Thoracic aorta (tissue), 2 donors: Measurements from ENCODE around the gene SOX6. TPM values are rescaled to one million over a fixed set of nuclear protein-coding genes. Genes with fewer than 3 reads are reported as not detected.

Experiments used
- ATAC-seq: fragments of 150-250 bp; one replicate; pipeline ENCODE4 v1.8.0; 2017; ENCODE audit warnings: low read depth; ENCODE audit not compliant: insufficient number of reproducible peaks, low FRiP score
- DNase-seq: peaks from one replicate; pipeline ENCODE4 v3.0.0-alpha.2; 2020; ENCODE audit warnings: low spot score
- H3K27ac ChIP-seq, 2 donors: fragments of 200-600 bp; sonication (generic); 1 replicate in 1 of 2; 2 replicates in 1 of 2; pipeline ENCODE4 v1.5.1; 2016; ENCODE audit warnings: mild to moderate bottlenecking in 2 of 2, moderate library complexity in 2 of 2
- H3K27me3 ChIP-seq: fragments of 200-600 bp; sonication (generic); replicated peaks from 2 replicates; pipeline ENCODE4 v1.6.0; 2016; ENCODE audit warnings: mild to moderate bottlenecking; ENCODE audit not compliant: insufficient read depth
- H3K36me3 ChIP-seq: fragments of 200-600 bp; sonication (generic); one replicate; pipeline ENCODE4 v1.5.1; 2016
- H3K4me1 ChIP-seq, 2 donors: fragments of 200-600 bp; sonication (generic); 1 replicate in 1 of 2; 2 replicates in 1 of 2; pipeline versions ENCODE4 v1.5.1 to v1.6.0; 2016; ENCODE audit warnings: low read depth in 2 of 2, mild to moderate bottlenecking in 1 of 2; ENCODE audit not compliant: control insufficient read depth in 1 of 2
- H3K4me3 ChIP-seq: fragments of 200-600 bp; sonication (generic); 2 replicates; pipeline ENCODE4 v1.5.1; 2016; ENCODE audit warnings: mild to moderate bottlenecking
- H3K9me3 ChIP-seq: fragments of 200-600 bp; sonication (generic); 2 replicates; pipeline ENCODE4 v1.5.1; 2016
- total RNA-seq, 2 donors: library from RNA; depleted of rRNA; stranded (reverse); fragments of >200 nt; gene quantifications; one replicate each; pipeline versions ENCODE4 v1.1.0 to v1.2.3, GENCODE V29; 2016
- TF ChIP-seq, protein P1 (sequence below): fragments of 200-600 bp; sonication (generic); IDR thresholded peaks from one replicate; pipeline ENCODE4 v1.5.1; 2019; ENCODE audit warnings: antibody characterized with exemption

SOX6 gene
- total RNA-seq, 2 donors from 2014 or later: 0.27 to 0.56 TPM

DNA sequence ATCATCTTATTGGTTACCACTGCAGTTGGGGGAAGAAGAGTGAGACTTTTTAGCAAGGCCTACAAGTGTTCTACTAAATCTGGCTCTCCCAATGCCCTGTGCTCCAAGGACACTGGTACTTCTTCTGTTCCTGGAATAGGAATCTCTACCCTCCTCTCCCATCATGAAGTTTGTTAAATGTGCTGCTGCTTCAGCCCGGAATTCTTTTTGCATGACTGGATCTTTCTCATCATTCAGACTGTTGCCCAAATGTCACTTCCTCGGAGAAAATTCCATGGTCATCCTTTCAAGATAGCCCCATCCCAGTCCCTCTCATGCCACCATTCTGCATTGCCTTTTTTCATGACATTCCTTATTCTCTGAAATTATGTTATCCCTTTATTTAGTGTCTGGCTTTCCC, 400.8 kb downstream of the SOX6 start:
- no peak for DNase-seq
- no peak overlapping the region for H3K4me3 ChIP-seq
- H3K27me3 ChIP-seq: no peaks in the 10 kb centered on the region
- H3K36me3 ChIP-seq: no peaks in the 10 kb centered on the region
- no peaks in the 10 kb centered on the region for H3K9me3 ChIP-seq
- TF ChIP-seq, protein P1, sequence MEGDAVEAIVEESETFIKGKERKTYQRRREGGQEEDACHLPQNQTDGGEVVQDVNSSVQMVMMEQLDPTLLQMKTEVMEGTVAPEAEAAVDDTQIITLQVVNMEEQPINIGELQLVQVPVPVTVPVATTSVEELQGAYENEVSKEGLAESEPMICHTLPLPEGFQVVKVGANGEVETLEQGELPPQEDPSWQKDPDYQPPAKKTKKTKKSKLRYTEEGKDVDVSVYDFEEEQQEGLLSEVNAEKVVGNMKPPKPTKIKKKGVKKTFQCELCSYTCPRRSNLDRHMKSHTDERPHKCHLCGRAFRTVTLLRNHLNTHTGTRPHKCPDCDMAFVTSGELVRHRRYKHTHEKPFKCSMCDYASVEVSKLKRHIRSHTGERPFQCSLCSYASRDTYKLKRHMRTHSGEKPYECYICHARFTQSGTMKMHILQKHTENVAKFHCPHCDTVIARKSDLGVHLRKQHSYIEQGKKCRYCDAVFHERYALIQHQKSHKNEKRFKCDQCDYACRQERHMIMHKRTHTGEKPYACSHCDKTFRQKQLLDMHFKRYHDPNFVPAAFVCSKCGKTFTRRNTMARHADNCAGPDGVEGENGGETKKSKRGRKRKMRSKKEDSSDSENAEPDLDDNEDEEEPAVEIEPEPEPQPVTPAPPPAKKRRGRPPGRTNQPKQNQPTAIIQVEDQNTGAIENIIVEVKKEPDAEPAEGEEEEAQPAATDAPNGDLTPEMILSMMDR: no peak
- no peak overlapping the region for H3K27ac ChIP-seq
- no peak for ATAC-seq
- no peaks in the 10 kb centered on the region for H3K4me1 ChIP-seq

DNA sequence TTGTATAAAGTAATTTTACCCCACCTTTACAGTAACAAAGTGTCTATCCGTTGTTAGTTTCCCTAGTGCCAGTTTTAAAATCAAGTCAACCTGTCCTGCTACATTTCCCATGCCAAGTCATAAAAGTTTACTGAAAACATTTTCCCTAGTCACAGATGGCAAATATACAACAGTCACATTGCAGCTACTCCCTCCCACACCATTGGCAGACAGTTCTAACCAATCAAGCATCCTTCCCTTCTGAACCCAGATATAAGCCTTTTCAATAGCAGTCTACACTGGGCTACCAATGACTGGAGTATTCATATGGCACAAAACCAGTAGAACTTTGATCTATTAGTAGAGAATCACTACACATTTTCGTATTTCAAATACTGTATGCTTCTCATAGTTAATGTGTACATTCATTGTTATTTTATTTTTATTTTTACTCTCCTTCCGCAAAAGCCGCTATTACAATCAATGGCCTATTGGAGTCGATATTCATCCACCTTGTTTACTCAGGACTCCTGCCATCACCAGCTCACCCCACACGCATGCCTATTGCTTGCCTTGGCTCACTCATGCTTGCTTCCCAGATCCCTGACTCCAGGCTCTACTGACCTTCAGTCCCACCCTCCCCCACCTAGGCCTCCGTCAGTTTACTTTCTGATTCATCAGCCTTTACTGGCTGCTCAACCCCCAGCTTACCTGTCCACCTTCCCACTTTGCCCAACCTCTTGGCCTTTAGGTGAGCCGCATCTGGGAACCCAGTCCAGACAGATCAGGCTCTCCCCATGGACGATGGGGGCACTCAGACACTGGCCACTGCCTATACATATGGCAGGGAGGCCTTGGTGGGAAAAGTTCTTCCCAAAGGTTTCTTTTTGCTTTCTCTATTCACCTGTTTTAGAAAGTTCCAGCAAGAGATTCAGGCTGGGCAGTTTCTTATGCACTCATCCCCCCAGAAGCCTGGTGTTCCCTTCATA, 408.4 kb downstream of the SOX6 start:
- H3K4me3 ChIP-seq: no peak overlapping the region
- no peak for ATAC-seq

DNA sequence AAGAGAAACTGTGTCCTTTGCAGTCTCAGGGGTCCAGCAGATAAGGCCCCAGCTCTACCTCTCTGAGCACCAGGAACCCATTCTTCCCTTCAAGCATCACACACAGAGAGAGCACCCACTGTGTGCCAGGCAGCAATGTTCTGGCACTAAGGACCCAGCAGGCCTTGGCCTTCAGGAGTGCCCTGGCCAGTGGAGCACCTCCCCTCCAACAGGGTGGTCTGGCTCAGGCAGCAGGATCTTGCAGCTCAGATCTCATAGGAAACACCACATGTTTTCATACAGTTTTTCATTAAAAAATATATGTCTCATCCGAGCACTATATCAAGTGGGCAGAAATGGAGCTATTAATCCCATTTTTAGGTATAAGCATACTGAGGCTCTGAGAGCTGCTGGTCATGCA, 410.6 kb downstream of the SOX6 start:
- no peak for DNase-seq
- no peak overlapping the region for H3K27ac ChIP-seq
- TF ChIP-seq, protein P1: no peak

More for the DNA sequence above, 408.4 kb downstream of the SOX6 start:
- Histone ChIP-seq H3K9me3 (peaks cover 7% of the 10 kb centered on the region), H3K36me3 (no peaks in the 10 kb centered on the region), H3K4me1 (no peaks in the 10 kb centered on the region), H3K27me3 (no peaks in the 10 kb centered on the region), H3K27ac (no peak overlapping the region)
- DNase-seq: no peak
- TF ChIP-seq, protein P1: no peak

DNA sequence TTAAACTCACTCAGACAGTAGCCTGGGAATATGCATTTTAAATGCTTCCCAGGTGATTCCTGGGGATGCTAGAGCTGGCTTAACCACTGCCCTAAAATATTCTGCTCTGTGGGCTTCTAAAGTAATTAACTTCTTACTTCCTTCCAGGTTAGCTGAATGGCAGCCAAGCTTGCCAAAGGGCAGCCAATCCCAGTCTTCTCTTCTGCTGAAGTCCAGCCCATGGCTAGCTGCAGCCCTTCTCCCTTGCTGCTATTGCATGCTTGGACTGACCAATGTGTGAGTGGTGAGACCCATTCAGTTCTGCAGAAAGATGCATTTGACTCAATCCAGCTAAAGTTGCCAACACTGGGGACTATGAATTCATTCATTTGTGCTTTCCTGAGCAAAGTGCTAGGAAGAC, 411.9 kb downstream of the SOX6 start:
- no peak for DNase-seq

More for the DNA sequence above, 410.6 kb downstream of the SOX6 start:
- no peak for ATAC-seq
- Histone ChIP-seq H3K36me3 (no peaks in the 10 kb centered on the region), H3K9me3 (peaks cover 7% of the 10 kb centered on the region), H3K4me1 (no peaks in the 10 kb centered on the region), H3K4me3 (no peak overlapping the region), H3K27me3 (no peaks in the 10 kb centered on the region)

More for the DNA sequence above, 411.9 kb downstream of the SOX6 start:
- TF ChIP-seq, protein P1: no peak
- no peaks in the 10 kb centered on the region for H3K36me3 ChIP-seq
- H3K27ac ChIP-seq: no peak overlapping the region
- no peak overlapping the region for H3K4me3 ChIP-seq
- peaks cover 7% of the 10 kb centered on the region for H3K9me3 ChIP-seq
- no peaks in the 10 kb centered on the region for H3K4me1 ChIP-seq
- ATAC-seq: no peak
- no peaks in the 10 kb centered on the region for H3K27me3 ChIP-seq
